Glutamatergic neuron (in vitro differentiated cells): ENCODE data around the gene PDE7B. TPM values are rescaled to one million over a fixed set of nuclear protein-coding genes. Genes with fewer than 3 reads are reported as not detected.

Experiments used
- DNase-seq: peaks from one replicate; pipeline ENCODE4 v3.0.0; 2022
- H3K27ac Mint-ChIP-seq: one replicate; pipeline ENCODE4 v1.8.0; 2020; ENCODE audit warnings: mild to moderate bottlenecking, mixed read lengths, inconsistent platforms; ENCODE audit not compliant: unreplicated experiment
- H3K27me3 Mint-ChIP-seq: one replicate; pipeline ENCODE4 v1.8.0; 2020; ENCODE audit warnings: mild to moderate bottlenecking, moderate library complexity, mixed read lengths, inconsistent platforms; ENCODE audit not compliant: unreplicated experiment
- H3K36me3 Mint-ChIP-seq: one replicate; pipeline ENCODE4 v1.8.0; 2020; ENCODE audit warnings: mild to moderate bottlenecking, mixed read lengths, inconsistent platforms; ENCODE audit not compliant: unreplicated experiment
- H3K4me1 Mint-ChIP-seq: one replicate; pipeline ENCODE4 v1.8.0; 2020; ENCODE audit warnings: mild to moderate bottlenecking, low read depth, mixed read lengths, inconsistent platforms; ENCODE audit not compliant: unreplicated experiment
- H3K4me3 Mint-ChIP-seq: one replicate; pipeline ENCODE4 v1.8.0; 2020; ENCODE audit warnings: mild to moderate bottlenecking, mixed read lengths, inconsistent platforms; ENCODE audit not compliant: unreplicated experiment
- H3K9me3 Mint-ChIP-seq: one replicate; pipeline ENCODE4 v1.8.0; 2020; ENCODE audit warnings: mild to moderate bottlenecking, moderate library complexity, mixed read lengths, inconsistent platforms; ENCODE audit not compliant: unreplicated experiment
- CTCF ChIP-seq: fragments of 200-600 bp; sonication (generic); IDR thresholded peaks from one replicate; pipeline ENCODE4 v1.5.0; 2021; ENCODE audit not compliant: partially characterized antibody, unreplicated experiment
- total RNA-seq: library from RNA; stranded (reverse); fragmentation: NEBNext Ultra II Directional; extraction: Animal tissue kit (Norgen Biotek cat#: 25700); gene quantifications from one replicate; pipeline ENCODE4 v1.2.1, GENCODE V29; 2021; ENCODE audit not compliant: unreplicated experiment

The PDE7B gene
- total RNA-seq, 1 donor from 2014 or later: not detected

GRCh38 chr6:136173519-136174507, 322.3 kb downstream of the PDE7B start:
- Mint-ChIP-seq H3K4me3 (no peak overlapping the region), H3K36me3 (no peaks in the 10 kb centered on the region), H3K4me1 (no peaks in the 10 kb centered on the region), H3K9me3 (no peaks in the 10 kb centered on the region), H3K27ac (no peak overlapping the region), H3K27me3 (no peaks in the 10 kb centered on the region)
- TF ChIP-seq CTCF: no peak
- no peak for DNase-seq

GRCh38 chr6:136174510-136174909, 323.0 kb downstream of the PDE7B start:
- Mint-ChIP-seq H3K27me3 (no peaks in the 10 kb centered on the region), H3K4me1 (no peaks in the 10 kb centered on the region), H3K9me3 (no peaks in the 10 kb centered on the region), H3K36me3 (no peaks in the 10 kb centered on the region), H3K27ac (no peak overlapping the region), H3K4me3 (no peak overlapping the region)
- no peak for TF ChIP-seq CTCF
- DNase-seq: no peak

GRCh38 chr6:136175873-136176272, 324.4 kb downstream of the PDE7B start:
- TF ChIP-seq CTCF: no peak
- Mint-ChIP-seq H3K4me3 (no peak overlapping the region), H3K27me3 (no peaks in the 10 kb centered on the region), H3K36me3 (no peaks in the 10 kb centered on the region), H3K9me3 (no peaks in the 10 kb centered on the region), H3K4me1 (no peaks in the 10 kb centered on the region), H3K27ac (no peak overlapping the region)
- DNase-seq: no peak

GRCh38 chr6:136178749-136179148, 327.2 kb downstream of the PDE7B start:
- TF ChIP-seq CTCF: no peak
- Mint-ChIP-seq H3K4me3 (no peak overlapping the region), H3K4me1 (no peaks in the 10 kb centered on the region), H3K27ac (no peak overlapping the region), H3K27me3 (no peaks in the 10 kb centered on the region), H3K9me3 (no peaks in the 10 kb centered on the region), H3K36me3 (no peaks in the 10 kb centered on the region)
- no peak for DNase-seq
